CD4-positive, CD25-positive, alpha-beta regulatory T cell (primary cell): ENCODE measurements around the gene KIF26B. TPM values are rescaled to one million over a fixed set of nuclear protein-coding genes. Genes with fewer than 3 reads are reported as not detected.

Experiments used
- ATAC-seq, 2 donors: fragments of 150-1000 bp; cut with Tn5 transposase; one replicate each; pipeline ENCODE4 v1.10.0; 2021; ENCODE audit warnings: low read depth in 2 of 2, moderate number of reproducible peaks in 2 of 2, moderate library complexity in 1 of 2
- DNase-seq, 3 donors: peaks; one replicate each; pipeline versions ENCODE4 v3.0.0 to v3.0.0-alpha.2; 2012 to 2022; ENCODE audit warnings: mixed read lengths in 1 of 3
- H3K27ac ChIP-seq: one replicate; pipeline ENCODE4 v1.7.0; 2013; ENCODE audit warnings: mild to moderate bottlenecking, low read length; ENCODE audit not compliant: insufficient read depth, poor library complexity, severe bottlenecking
- H3K27me3 ChIP-seq: one replicate; pipeline ENCODE4 v1.7.0; 2013; ENCODE audit warnings: low read length; ENCODE audit not compliant: control insufficient read depth, insufficient read depth
- H3K36me3 ChIP-seq: one replicate; pipeline ENCODE4 v1.7.0; 2013; ENCODE audit warnings: mild to moderate bottlenecking, low read length, moderate library complexity; ENCODE audit not compliant: control insufficient read depth, insufficient read depth
- H3K4me1 ChIP-seq: 2 replicates; pipeline ENCODE4 v1.7.0; 2013; ENCODE audit warnings: mild to moderate bottlenecking, low read length; ENCODE audit not compliant: insufficient read depth, control insufficient read depth, poor library complexity, severe bottlenecking
- H3K4me3 ChIP-seq: one replicate; pipeline ENCODE4 v1.7.0; 2013; ENCODE audit warnings: low read depth, mild to moderate bottlenecking, low read length, moderate library complexity
- H3K9me3 ChIP-seq, 2 experiments: 1 replicate in 1 of 2; 2 replicates in 1 of 2; pipeline ENCODE4 v1.7.0; 2013; ENCODE audit warnings: low read length in 2 of 2, mild to moderate bottlenecking in 1 of 2, moderate library complexity in 1 of 2; ENCODE audit not compliant: control insufficient read depth in 2 of 2
- H3K27ac Mint-ChIP-seq, 3 donors: one replicate each; pipeline ENCODE4 v1.8.0; 2020 to 2022; ENCODE audit warnings: mild to moderate bottlenecking in 3 of 3, mixed read lengths in 3 of 3, moderate library complexity in 2 of 3
- H3K27me3 Mint-ChIP-seq: one replicate; pipeline ENCODE4 v1.8.0; 2022; ENCODE audit warnings: mild to moderate bottlenecking, mixed read lengths
- H3K36me3 Mint-ChIP-seq: one replicate; pipeline ENCODE4 v1.8.0; 2020; ENCODE audit warnings: mixed read lengths
- H3K4me1 Mint-ChIP-seq, 4 donors: one replicate each; pipeline ENCODE4 v1.8.0; 2020 to 2022; ENCODE audit warnings: mixed read lengths in 4 of 4, mild to moderate bottlenecking in 1 of 4
- H3K4me3 Mint-ChIP-seq, 4 donors: one replicate each; pipeline ENCODE4 v1.8.0; 2020 to 2022; ENCODE audit warnings: mild to moderate bottlenecking in 4 of 4, mixed read lengths in 4 of 4, moderate library complexity in 3 of 4
- H3K9me3 Mint-ChIP-seq, 7 donors: one replicate each; pipeline ENCODE4 v1.8.0; 2020 to 2022; ENCODE audit warnings: mixed read lengths in 7 of 7, mild to moderate bottlenecking in 3 of 7, moderate library complexity in 2 of 7
- polyA plus RNA-seq, 4 donors: library from polyadenylated mRNA; unstranded; fragments of 300-500 nt; fragmentation: Illumina TruSeq; gene quantifications; one replicate each; pipeline ENCODE4 v1.2.3, GENCODE V29; 2021
- total RNA-seq: library from RNA; stranded (reverse); gene quantifications from one replicate; pipeline ENCODE4 v1.2.3, GENCODE V29; 2022

KIF26B gene
- total and polyA plus RNA-seq, 5 donors from 2014 or later, result not detected

DNA sequence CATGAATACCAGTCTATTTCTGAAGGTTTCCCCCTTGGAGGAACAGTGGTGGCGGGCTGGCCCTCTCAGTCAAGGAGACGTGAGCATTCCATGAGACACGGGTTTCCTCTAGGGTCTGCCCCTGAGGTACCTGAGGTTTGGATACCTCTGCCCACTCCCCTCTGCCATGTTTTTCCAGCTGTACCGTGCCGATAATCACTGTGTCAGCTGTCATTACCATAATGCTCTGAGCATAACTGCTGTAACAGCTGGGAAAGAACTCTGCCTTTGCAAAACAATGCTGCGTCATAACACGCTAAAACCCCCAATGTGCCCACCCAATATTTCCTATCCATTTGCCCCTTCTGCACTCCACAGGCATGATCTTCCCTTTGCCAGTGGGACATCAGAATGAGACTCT is 425.1 kb downstream of the KIF26B start:
- Mint-ChIP-seq H3K9me3 (peaks cover 0 to 2% (median 0%) of the 10 kb centered on the region in 7 donors), H3K4me1 (no peaks in the 10 kb centered on the region), H3K27ac (no peak overlapping the region), H3K4me3 (no peak overlapping the region), H3K36me3 (no peaks in the 10 kb centered on the region), H3K27me3 (peaks cover 5% of the 10 kb centered on the region)
- no peaks in the 10 kb centered on the region for H3K36me3 ChIP-seq
- no peaks in the 10 kb centered on the region for H3K27me3 ChIP-seq
- H3K9me3 ChIP-seq, result no peaks in the 10 kb centered on the region
- no peak overlapping the region for H3K27ac ChIP-seq
- no peak for DNase-seq
- ATAC-seq, result no peak
- no peak overlapping the region for H3K4me3 ChIP-seq
- H3K4me1 ChIP-seq, result no peaks in the 10 kb centered on the region

DNA sequence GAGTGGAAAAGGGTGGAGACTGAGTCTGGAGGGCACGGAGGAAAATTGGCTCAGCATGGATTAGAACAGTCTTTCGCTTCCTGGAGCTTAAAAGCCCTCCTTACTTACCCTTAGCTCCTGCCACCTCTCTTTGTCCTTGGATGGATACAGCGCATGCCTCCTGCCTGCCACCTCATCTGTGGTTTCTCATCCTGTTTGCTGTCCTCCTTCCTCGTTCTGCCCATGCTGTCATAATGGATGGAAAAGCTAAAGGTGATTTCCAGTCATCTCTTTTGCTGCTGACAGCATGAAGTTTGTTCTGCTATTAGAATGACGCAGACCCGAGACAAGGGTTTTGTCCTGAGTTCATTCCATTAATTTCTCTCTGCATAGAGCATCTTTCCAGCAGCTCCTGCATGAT is 425.9 kb downstream of the KIF26B start:
- Mint-ChIP-seq H3K27me3 (peaks cover 3% of the 10 kb centered on the region), H3K4me3 (no peak overlapping the region), H3K36me3 (no peaks in the 10 kb centered on the region), H3K9me3 (peaks cover 0 to 2% (median 0%) of the 10 kb centered on the region in 7 donors), H3K27ac (peak overlapping the region in 1 of 3 donors; percentile 63), H3K4me1 (no peaks in the 10 kb centered on the region)
- H3K27me3 ChIP-seq, result no peaks in the 10 kb centered on the region
- no peak overlapping the region for H3K4me3 ChIP-seq
- no peak overlapping the region for H3K27ac ChIP-seq
- no peaks in the 10 kb centered on the region for H3K36me3 ChIP-seq
- ATAC-seq (no peak), DNase-seq (no peak)
- H3K9me3 ChIP-seq, result no peaks in the 10 kb centered on the region
- H3K4me1 ChIP-seq, result no peaks in the 10 kb centered on the region

DNA sequence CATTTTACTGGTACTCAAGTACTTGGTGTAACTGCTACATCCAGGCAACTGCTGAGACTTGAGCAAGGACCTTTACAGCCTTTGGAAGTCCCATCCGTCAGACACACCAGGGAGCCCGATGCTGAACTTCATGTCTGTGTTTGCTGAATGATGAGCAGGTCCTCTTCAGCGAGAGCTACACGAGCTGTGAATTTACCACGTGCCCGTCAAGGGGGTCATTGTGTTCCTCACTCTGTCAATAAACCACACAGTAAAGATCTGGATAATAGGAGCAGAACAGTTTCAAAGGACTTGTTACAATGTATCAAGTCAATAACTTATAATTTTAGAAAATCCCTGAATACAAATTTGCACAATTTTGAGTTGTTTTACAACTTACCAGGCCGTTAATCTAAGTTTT is 427.2 kb downstream of the KIF26B start:
- no peaks in the 10 kb centered on the region for H3K4me1 Mint-ChIP-seq

DNA sequence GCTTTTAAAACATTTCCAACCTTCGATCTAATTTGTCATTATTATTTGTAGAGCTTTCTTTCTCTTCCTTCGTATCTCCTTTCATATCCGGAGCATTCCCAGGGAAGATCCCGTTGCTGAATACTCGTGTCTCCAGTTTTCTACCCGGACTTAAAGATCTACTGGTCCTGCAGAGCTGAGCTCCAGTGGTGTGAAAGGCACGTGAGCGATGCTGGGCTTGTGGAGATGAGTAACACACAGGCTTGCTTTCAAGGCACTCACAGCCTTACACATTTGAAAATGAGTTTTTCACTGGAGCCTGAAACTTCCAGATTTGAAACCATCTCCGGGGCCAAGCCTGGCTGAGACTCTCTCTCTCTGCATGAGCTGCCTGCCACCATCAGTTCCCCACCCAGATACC is 428.3 kb downstream of the KIF26B start:
- no peaks in the 10 kb centered on the region for H3K4me1 ChIP-seq

More for the DNA sequence above, 427.2 kb downstream of the KIF26B start:
- Mint-ChIP-seq H3K9me3 (peaks cover 0 to 2% (median 0%) of the 10 kb centered on the region in 7 donors), H3K27ac (no peak overlapping the region), H3K27me3 (no peaks in the 10 kb centered on the region), H3K4me3 (no peak overlapping the region), H3K36me3 (no peaks in the 10 kb centered on the region)
- no peak overlapping the region for H3K4me3 ChIP-seq
- H3K4me1 ChIP-seq, result no peaks in the 10 kb centered on the region
- DNase-seq (no peak), ATAC-seq (no peak)
- H3K9me3 ChIP-seq, result no peaks in the 10 kb centered on the region
- H3K36me3 ChIP-seq, result no peaks in the 10 kb centered on the region
- H3K27me3 ChIP-seq, result no peaks in the 10 kb centered on the region
- H3K27ac ChIP-seq, result no peak overlapping the region

DNA sequence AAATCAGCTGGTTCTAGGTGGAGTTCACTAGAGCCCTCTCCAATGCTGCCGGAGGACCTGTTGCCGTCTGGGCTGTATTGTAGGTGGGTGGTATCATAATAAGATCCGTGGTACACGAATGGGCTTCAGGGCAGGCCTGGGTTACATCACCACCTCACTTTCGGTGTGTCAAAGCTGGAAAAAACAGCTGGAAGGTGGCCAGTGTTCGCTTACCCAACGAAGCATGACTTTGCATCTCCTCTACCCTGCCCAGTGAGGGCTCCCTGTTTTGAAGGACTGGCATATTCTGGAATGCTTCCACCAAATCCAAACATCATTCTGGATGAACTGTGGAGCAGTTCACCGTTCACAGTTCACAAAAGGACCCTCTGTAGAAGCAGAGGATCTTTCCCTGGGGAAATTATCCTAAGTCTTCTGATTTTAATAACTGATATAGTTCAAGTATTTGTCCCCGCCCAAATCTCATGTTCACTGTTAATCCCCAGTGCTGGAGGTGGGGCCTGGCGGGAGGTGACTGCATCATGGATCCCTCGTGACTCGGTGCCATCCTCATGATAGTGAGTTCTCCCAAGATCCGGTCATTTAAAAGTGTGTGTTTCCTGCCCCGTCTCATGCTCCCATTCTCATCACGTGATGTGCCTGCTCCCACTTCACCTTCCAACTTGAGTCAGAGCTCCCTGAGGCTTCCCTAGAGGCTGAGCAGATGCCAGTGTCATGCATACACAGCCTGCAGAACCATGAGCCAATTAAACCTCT is 429.0 kb downstream of the KIF26B start:
- no peaks in the 10 kb centered on the region for H3K27me3 ChIP-seq
- H3K4me1 ChIP-seq, result no peaks in the 10 kb centered on the region
- Mint-ChIP-seq H3K4me1 (no peaks in the 10 kb centered on the region), H3K4me3 (no peak overlapping the region), H3K36me3 (no peaks in the 10 kb centered on the region), H3K27me3 (no peaks in the 10 kb centered on the region), H3K27ac (no peak overlapping the region), H3K9me3 (peaks cover 0 to 2% (median 0%) of the 10 kb centered on the region in 7 donors)
- no peak overlapping the region for H3K27ac ChIP-seq
- H3K4me3 ChIP-seq, result no peak overlapping the region
- ATAC-seq, result no peak
- no peaks in the 10 kb centered on the region for H3K36me3 ChIP-seq
- H3K9me3 ChIP-seq, result no peaks in the 10 kb centered on the region
- DNase-seq, result no peak

More for the DNA sequence above, 428.3 kb downstream of the KIF26B start:
- Mint-ChIP-seq H3K36me3 (no peaks in the 10 kb centered on the region), H3K9me3 (peaks cover 0 to 2% (median 0%) of the 10 kb centered on the region in 7 donors), H3K4me3 (no peak overlapping the region), H3K27ac (no peak overlapping the region), H3K4me1 (no peaks in the 10 kb centered on the region), H3K27me3 (no peaks in the 10 kb centered on the region)
- no peak overlapping the region for H3K27ac ChIP-seq
- no peaks in the 10 kb centered on the region for H3K9me3 ChIP-seq
- no peaks in the 10 kb centered on the region for H3K27me3 ChIP-seq
- no peak for ATAC-seq
- H3K36me3 ChIP-seq, result no peaks in the 10 kb centered on the region
- no peak overlapping the region for H3K4me3 ChIP-seq
- no peak for DNase-seq

DNA sequence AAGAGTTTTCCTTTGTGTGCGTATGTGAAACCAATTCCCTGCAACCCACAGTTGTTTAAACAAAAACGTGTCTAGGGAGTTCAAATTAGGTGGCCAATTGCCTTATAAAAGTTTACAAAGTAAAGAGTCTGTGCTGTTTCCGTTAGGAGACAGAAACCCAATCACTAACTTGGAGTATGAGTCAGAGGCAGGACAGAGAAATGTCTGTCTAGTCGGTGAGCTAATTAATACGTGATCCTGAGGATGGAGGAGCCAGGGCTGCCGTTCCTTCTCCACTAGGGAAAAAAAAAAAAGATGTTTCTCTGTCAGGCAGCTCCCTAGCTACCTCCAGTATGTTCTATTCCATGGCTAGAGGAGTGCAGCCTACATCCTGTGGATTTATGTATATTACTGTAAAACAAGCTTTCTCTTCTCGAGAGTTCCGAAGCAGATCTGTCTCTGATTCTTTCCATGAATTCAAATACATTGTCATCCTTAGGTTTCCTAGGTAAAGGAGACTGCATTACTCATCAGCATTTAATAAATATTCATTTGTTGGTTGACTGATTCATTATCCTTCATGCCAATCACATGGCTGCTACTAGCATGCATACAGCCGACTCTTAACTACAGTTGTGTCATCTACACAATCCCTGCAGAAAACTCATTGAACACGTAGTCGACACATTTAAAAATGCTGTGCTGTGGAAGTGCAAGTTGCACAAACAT is 430.6 kb downstream of the KIF26B start:
- H3K9me3 Mint-ChIP-seq, result peaks cover 0 to 2% (median 0%) of the 10 kb centered on the region in 7 donors
- H3K27me3 ChIP-seq, result no peaks in the 10 kb centered on the region
- no peaks in the 10 kb centered on the region for H3K36me3 Mint-ChIP-seq
- H3K27me3 Mint-ChIP-seq, result no peaks in the 10 kb centered on the region
- no peak overlapping the region for H3K4me3 Mint-ChIP-seq
- H3K27ac Mint-ChIP-seq, result no peak overlapping the region
- H3K27ac ChIP-seq, result no peak overlapping the region
- H3K9me3 ChIP-seq, result no peaks in the 10 kb centered on the region
- H3K4me3 ChIP-seq, result no peak overlapping the region
- H3K4me1 Mint-ChIP-seq, result no peaks in the 10 kb centered on the region
- DNase-seq (no peak), ATAC-seq (no peak)
- H3K4me1 ChIP-seq, result no peaks in the 10 kb centered on the region
- H3K36me3 ChIP-seq, result no peaks in the 10 kb centered on the region

DNA sequence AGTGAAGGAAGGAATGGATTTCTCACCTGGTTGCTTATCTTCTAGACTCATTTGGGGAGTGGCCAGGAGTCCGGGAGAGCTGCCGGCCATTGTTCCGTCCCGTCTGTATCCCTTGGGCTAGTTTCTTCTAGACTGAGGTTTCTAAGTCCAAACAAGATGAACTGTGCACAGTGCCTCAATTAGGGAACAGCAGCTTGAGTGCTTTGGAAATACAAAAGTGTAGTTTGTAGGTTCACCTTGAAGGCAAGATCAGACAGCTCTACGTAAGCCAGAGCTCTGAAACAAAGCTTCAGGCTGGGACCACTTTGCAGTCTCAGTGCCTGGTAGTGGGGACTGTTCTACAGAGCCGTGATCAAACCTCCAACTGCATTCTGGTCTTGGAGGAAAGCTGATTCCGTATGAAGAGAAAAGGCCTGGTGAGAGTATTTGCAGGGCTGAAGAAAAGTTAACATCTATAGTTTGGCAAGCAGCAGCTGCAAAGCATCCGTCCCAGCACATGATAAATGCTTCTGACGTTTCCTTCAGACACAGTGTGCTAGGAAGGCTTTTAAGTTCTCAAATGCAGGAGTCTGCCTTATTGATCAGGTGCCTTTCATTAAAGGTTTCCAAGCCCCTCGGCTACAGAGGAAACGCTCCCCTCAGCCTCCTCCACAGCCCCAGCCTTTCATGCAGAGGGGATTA is 432.8 kb downstream of the KIF26B start:
- no peaks in the 10 kb centered on the region for H3K27me3 ChIP-seq
- H3K36me3 Mint-ChIP-seq, result no peaks in the 10 kb centered on the region
- no peaks in the 10 kb centered on the region for H3K4me1 ChIP-seq
- DNase-seq, result no peak
- H3K9me3 ChIP-seq, result no peaks in the 10 kb centered on the region
- H3K27ac Mint-ChIP-seq, result no peak overlapping the region
- ATAC-seq, result no peak
- H3K27ac ChIP-seq, result no peak overlapping the region
- no peak overlapping the region for H3K4me3 Mint-ChIP-seq
- H3K4me1 Mint-ChIP-seq, result no peaks in the 10 kb centered on the region
- H3K27me3 Mint-ChIP-seq, result no peaks in the 10 kb centered on the region
- H3K36me3 ChIP-seq, result no peaks in the 10 kb centered on the region
- H3K4me3 ChIP-seq, result no peak overlapping the region
- peaks cover 0 to under 1% (median 0%) of the 10 kb centered on the region in 7 donors for H3K9me3 Mint-ChIP-seq
